HL-60/S4 (cell line): ENCODE data around the gene LRMDA.

ENCODE experiments used
- in situ Hi-C: fragments of 300-500 bp; cut with MboI; formaldehyde crosslinking; loops from 2 replicates; pipeline ENCODE4 v1.14.3; 2022; ENCODE audit warnings: low sequenced_read_pairs

Gene LRMDA

GRCh38 chr10:75694269-75694668, 262.8 kb downstream of the LRMDA start:
- in situ Hi-C loops: no loop called here

GRCh38 chr10:75694790-75695189, 263.4 kb downstream of the LRMDA start:
- in situ Hi-C loops: no loop called here

- in situ Hi-C loops: no loop called here
These were observed 264.6 kb downstream of the LRMDA start for GRCh38 chr10:75695994-75696393.

DNA sequence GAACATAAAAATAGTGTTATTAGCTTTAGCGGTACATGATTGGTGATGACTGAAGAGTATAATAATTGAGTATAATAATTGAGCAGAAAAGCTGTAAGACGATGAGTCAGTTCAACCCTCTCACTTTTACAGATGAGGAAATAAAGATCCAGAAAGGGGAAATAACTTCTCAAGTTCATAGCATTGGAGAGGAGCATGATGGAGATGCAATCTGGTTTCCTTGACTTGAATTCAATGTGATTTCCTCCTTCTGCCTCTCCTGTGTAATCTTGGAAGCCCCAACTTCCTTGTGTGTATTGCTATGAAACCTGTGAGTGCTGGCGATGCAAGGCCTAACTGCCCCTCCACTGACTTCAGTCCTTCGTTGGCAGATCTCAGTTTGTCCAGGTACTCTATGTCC, 265.1 kb downstream of the LRMDA start:
- in situ Hi-C loops: no loop called here

DNA sequence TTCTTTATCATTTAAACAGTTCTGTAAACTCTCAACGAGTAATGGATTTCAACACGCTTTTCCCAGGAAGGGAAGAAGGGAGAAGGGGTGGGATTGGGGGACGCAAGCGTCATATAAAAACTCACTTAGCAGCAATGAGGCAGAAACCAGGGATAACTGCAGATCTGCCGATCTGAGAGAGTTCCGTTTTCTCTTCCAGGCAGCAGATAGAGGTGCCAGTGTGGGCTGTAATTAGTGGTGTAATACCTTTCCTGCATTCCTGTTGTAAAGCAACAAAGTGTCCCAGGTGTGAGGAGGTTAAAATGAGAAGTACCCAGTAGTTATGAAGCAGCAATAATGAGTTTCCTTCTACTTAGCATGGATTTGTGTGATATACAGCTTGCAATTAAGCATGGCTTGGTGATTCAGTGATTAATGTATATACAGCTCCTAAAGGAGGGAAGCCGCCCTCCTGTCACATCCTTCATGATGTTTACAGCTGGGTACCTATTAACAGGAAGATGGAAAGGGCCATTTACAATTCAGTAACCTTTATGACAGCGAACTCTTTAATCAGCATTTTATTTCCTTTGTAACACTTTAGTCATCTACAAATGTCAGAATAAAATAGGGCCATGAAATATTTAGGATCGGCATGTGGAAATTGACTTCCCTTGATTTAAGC, 271.9 kb downstream of the LRMDA start:
- in situ Hi-C loops: no loop called here

GRCh38 chr10:75705426-75705825, 274.0 kb downstream of the LRMDA start:
- in situ Hi-C loops: no loop called here

DNA sequence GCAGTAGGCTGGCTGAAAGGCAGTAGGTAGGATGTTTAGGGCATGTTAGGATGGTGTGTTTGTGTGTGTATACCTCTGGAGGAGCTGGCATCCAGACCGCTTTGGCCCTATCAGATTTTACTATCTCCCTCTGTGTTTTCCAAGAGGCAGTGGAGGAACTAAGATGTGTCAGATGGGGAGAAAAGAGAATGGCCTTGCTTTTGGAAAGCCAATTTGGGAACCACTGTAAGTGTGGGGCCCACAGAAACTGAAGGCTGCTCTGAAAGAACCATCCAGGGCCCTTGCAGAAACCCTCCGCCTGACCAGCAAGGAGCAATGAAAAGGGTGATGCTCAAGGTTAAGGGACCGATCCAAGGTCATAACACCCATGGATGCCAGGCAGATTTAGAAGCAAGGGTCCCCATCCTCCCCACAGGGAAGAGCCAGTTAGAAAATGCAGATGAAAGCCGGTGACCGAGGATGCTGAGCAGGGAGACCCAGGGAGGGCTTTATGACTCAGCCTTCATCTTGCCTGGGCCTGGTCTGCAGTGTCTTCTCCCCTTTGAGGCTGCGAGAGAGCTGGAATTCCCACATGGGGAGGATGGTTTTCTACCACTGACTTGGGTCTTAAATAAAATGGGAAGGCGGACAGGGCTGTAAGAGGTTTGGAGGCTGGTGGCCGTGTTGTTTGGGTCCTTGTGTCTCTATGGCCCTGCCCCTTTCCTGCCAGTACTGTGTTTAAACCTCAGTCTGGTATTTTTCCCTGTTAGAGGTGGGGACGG, 275.8 kb downstream of the LRMDA start:
- in situ Hi-C loops: no loop called here

- in situ Hi-C loops: no loop called here
These were observed 276.6 kb downstream of the LRMDA start for GRCh38 chr10:75708060-75708459.

GRCh38 chr10:75709245-75709644, 277.8 kb downstream of the LRMDA start:
- in situ Hi-C loops: no loop called here

- in situ Hi-C loops: no loop called here
These were observed 278.4 kb downstream of the LRMDA start for GRCh38 chr10:75709811-75710210.

DNA sequence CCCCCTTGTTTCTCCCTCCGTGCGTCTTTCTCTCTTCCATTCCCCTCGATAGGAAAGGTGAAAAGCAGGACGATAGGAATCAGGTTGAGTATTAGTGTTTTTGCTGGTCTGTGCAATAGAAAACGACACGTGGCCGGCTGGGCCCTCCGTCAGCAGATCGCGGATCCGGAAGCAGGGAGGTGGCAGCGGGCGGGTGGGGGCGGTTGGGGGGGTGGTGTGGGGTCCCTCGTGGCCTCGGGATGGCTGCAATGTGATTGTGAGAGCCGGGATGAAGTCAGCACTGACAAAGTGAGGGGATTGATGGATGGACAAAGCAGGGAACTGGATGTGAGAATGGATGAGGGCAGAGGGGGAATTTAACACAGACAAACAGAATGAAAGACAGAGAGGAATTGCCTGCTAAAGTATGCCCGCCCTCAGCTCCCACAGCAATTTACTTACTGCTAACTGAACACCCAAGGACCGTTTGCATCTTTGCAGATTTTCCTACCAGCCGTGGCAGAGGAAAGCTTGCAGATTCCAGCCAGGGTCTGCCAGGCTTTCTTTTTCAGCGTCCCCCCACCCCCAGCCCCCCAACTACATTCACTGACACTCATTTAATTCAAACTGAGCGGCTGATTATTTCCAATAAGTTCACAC, 280.9 kb downstream of the LRMDA start:
- in situ Hi-C loops: no loop called here

GRCh38 chr10:75716506-75716905, 285.1 kb downstream of the LRMDA start:
- in situ Hi-C loops: no loop called here

DNA sequence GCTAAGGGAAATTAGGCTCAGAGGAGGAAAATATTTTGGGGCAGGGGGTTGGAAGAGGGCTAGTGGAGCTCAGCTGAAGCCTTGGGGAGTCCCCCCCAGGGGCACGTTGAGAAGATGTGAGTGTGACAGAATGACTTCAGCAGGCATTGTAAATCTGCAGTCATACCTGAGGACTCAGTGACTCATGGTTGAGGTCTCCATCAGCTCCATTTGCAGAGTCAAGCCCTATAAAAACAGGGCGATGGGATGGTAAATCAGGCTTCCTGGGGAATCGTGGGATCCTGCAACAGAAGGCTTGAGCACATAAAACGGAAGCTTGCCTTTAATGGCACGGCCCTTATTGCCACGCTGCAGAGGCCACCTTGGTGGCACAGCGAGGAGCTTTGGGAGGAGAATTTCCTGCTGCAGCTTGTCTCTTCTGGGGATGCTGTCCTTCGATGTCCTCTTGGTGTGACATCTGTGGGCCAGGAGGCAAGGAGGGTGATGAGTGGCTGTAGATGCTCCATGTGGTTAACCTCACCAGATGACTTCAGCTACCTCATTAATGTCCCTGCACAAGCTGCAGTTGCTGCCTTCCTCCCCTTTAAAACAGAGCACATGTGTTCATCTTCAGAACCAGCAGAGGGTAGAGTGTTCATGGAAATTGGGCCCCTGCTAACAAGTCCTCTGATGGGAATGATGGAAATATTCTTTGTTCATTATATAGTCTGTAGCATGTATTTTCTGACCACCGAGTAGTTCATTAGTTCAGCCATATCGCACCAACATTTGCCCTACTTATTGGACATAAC, 285.9 kb downstream of the LRMDA start:
- in situ Hi-C loops: no loop called here

DNA sequence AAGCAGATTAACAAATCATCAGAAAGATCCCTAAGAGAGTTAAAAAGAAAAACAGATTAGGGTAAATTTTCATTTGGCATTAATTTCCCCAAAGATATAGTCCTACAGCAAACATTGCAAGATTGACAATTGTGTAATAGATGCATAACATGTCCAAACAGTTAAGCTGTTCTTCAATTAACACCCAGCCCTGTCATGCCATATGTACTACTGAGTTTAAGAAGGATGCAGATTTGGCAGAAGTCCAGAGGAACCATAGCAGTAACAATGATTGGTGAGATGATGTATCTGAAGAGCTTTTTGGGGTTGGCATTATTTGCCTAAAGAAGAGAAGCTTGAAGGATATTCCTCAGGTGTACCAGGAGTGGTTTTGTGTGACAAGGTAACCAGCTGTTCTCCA, 287.6 kb downstream of the LRMDA start:
- in situ Hi-C loops: no loop called here

- in situ Hi-C loops: no loop called here
These were observed 288.7 kb downstream of the LRMDA start for GRCh38 chr10:75720157-75720556.

- in situ Hi-C loops: no loop called here
These were observed 290.6 kb downstream of the LRMDA start for GRCh38 chr10:75722020-75722419.

DNA sequence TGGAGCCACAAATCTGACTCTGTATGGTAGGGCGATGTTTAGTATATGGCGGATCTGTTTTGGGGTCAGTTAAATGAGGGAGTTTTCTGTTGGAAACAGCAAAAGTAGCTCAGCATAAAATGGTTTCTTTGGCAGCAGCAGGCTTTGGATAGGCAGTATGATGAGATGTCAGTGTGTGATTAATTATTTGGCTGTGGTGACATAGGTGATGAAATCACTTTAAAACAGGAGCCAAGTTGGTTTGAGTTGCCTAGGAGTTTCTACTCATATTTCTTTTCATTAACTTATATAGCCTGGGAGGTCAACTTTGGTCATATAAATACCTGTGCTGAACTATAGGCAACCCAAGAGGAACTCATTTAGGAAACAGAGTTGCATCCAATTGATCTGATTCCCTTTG, 291.2 kb downstream of the LRMDA start:
- in situ Hi-C loops: no loop called here

DNA sequence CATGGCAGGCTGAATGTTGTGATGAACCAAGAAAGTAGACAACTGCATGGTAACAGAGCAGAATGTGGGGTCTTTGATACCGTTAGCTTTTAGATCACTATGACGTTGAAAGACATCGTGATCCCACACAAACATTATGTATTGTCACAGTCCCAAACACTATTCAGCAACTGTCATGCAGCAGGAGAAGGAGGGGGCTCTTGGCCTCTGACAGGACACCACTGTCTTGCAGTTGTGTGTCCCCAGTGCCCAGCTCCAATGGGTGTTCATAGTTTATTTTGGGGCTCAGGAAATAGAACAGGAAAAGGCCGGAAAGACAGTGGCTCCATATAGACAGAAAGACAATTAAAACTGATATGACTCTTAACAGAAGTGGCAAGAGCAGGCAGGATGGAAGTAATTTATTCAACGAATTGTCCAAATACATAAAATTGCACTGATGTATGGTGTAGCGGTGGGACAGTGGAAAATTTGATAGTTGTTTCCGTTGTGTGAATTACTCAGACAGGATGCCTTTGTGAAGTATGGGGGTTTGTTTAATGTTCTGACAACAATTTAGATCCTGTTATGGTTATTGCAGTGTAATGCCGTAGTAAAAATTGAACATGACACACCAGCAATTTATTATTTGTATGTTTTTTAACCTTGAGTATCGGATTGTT, 292.0 kb downstream of the LRMDA start:
- in situ Hi-C loops: no loop called here

- in situ Hi-C loops: no loop called here
These were observed 292.6 kb downstream of the LRMDA start for GRCh38 chr10:75724047-75724446.

DNA sequence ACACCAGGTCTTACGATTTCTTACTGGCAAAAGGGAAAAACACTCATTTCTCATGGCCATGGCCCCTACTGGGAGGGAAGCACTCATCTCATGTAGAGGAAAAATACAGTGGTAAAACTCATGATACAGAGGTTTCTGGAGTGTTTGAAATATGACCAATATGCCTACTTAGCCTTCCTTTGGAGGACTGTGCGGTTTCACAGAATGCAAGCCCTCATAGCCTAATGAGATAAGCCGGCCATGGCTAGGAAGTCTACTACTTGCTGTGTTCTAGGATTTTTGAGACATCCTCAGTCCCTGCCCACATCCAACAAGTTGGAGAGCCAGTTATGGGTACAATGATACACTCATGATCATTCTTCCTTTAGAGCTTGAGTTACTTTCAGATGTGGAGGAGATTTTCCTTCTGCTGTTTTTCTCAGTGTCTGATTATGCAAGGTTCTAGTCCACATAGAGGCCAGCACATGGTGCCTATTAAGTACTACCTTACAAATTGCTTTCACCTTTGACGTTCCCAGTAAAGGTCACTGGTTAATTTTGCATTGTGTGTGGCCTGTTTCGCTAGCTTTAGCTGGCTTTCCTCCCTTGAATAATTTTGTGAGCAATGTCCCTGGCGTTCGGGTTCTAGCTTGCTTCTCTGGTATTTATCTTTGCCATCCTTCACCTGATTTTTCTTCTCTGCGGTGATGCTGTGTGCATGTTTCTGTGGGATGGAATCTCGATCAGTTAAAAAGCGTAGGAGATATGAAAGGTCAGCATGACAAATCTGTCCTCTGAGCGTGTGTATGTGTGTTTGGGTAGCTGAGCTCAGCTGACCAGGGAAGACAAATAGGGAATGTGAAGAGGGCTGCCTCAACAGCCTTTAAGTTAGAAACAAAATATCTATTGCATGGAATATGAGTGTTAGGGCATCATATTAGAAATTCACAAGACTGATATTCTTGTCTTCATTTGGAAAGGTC, 295.4 kb downstream of the LRMDA start:
- in situ Hi-C loops: no loop called here
